Astrocyte (in vitro differentiated cells and primary cell): ENCODE measurements around the gene SNED1. TPM values are rescaled to one million over a fixed set of nuclear protein-coding genes. Genes with fewer than 3 reads are reported as not detected.

ENCODE experiments used
- DNase-seq: peaks from one replicate; pipeline ENCODE4 v3.0.0-alpha.2; 2010; ENCODE audit warnings: low read depth
- FAIRE-seq: peaks from 2 replicates; lab custom pipeline; 2011; peaks lifted over from hg19 to GRCh38; lab: Jason Lieb, UNC
- H2AFZ ChIP-seq: 2 replicates; pipeline ENCODE4 v1.6.0; 2012; ENCODE audit warnings: low read depth, low read length, inconsistent platforms
- H3K27ac ChIP-seq: 2 replicates; pipeline ENCODE4 v1.5.1; 2011; ENCODE audit warnings: low read depth, low read length, inconsistent platforms
- H3K27me3 ChIP-seq: 2 replicates; pipeline ENCODE4 v1.6.0; 2011; ENCODE audit warnings: low read length, inconsistent platforms; ENCODE audit not compliant: insufficient read depth
- H3K36me3 ChIP-seq: 2 replicates; pipeline ENCODE4 v1.5.1; 2011; ENCODE audit warnings: low read length, inconsistent platforms; ENCODE audit not compliant: insufficient read depth
- H3K4me1 ChIP-seq: 2 replicates; pipeline ENCODE4 v1.5.1; 2011; ENCODE audit warnings: low read length, inconsistent platforms; ENCODE audit not compliant: insufficient read depth
- H3K4me2 ChIP-seq: 2 replicates; pipeline ENCODE4 v1.6.0; 2012; ENCODE audit warnings: low read length, inconsistent platforms
- H3K4me3 ChIP-seq: 2 replicates; pipeline ENCODE4 v1.5.1; 2011; ENCODE audit warnings: low read depth, mild to moderate bottlenecking, low read length, inconsistent platforms; ENCODE audit not compliant: insufficient read depth
- H3K79me2 ChIP-seq: 2 replicates; pipeline ENCODE4 v1.6.0; 2012; ENCODE audit warnings: mild to moderate bottlenecking, low read length, inconsistent platforms; ENCODE audit not compliant: insufficient read depth
- H3K9ac ChIP-seq: 2 replicates; pipeline ENCODE4 v1.6.0; 2012; ENCODE audit warnings: mild to moderate bottlenecking, low read length, inconsistent platforms
- H3K9me3 ChIP-seq: 2 replicates; pipeline ENCODE4 v1.5.1; 2012; ENCODE audit warnings: low read depth, mild to moderate bottlenecking, low read length, inconsistent platforms; ENCODE audit not compliant: insufficient read depth
- H4K20me1 ChIP-seq: 2 replicates; pipeline ENCODE4 v1.6.0; 2012; ENCODE audit warnings: low read length, inconsistent platforms; ENCODE audit not compliant: insufficient read depth
- H3K27ac Mint-ChIP-seq: one replicate; pipeline ENCODE4 v1.8.0; 2021; ENCODE audit warnings: mild to moderate bottlenecking, mixed read lengths; ENCODE audit not compliant: unreplicated experiment
- H3K27me3 Mint-ChIP-seq: one replicate; pipeline ENCODE4 v1.8.0; 2021; ENCODE audit warnings: low read depth, mixed read lengths; ENCODE audit not compliant: unreplicated experiment
- H3K36me3 Mint-ChIP-seq: one replicate; pipeline ENCODE4 v1.8.0; 2021; ENCODE audit warnings: low read depth, mixed read lengths; ENCODE audit not compliant: unreplicated experiment
- H3K4me1 Mint-ChIP-seq: one replicate; pipeline ENCODE4 v1.8.0; 2021; ENCODE audit warnings: low read depth, mixed read lengths; ENCODE audit not compliant: unreplicated experiment
- H3K4me3 Mint-ChIP-seq: one replicate; pipeline ENCODE4 v1.8.0; 2021; ENCODE audit warnings: mild to moderate bottlenecking, moderate library complexity, mixed read lengths; ENCODE audit not compliant: unreplicated experiment
- H3K9me3 Mint-ChIP-seq: one replicate; pipeline ENCODE4 v1.8.0; 2021; ENCODE audit warnings: mild to moderate bottlenecking, mixed read lengths; ENCODE audit not compliant: unreplicated experiment
- EZH2 ChIP-seq: IDR thresholded peaks from 2 replicates; pipeline ENCODE4 v1.6.1; 2012; ENCODE audit warnings: mild to moderate bottlenecking, low read length, inconsistent platforms; ENCODE audit not compliant: insufficient read depth
- total RNA-seq: library from RNA; stranded (reverse); gene quantifications from 2 replicates; pipeline ENCODE4 v1.2.1, GENCODE V29; 2021
- TF ChIP-seq, protein P1 (sequence below): IDR thresholded peaks from 2 replicates; pipeline ENCODE4 v1.5.1; 2011; ENCODE audit warnings: low read depth, mild to moderate bottlenecking, inconsistent platforms, low read length, moderate library complexity; ENCODE audit not compliant: insufficient read depth

SNED1 gene
- total RNA-seq, 1 donor from 2014 or later = 0.23 TPM

DNA sequence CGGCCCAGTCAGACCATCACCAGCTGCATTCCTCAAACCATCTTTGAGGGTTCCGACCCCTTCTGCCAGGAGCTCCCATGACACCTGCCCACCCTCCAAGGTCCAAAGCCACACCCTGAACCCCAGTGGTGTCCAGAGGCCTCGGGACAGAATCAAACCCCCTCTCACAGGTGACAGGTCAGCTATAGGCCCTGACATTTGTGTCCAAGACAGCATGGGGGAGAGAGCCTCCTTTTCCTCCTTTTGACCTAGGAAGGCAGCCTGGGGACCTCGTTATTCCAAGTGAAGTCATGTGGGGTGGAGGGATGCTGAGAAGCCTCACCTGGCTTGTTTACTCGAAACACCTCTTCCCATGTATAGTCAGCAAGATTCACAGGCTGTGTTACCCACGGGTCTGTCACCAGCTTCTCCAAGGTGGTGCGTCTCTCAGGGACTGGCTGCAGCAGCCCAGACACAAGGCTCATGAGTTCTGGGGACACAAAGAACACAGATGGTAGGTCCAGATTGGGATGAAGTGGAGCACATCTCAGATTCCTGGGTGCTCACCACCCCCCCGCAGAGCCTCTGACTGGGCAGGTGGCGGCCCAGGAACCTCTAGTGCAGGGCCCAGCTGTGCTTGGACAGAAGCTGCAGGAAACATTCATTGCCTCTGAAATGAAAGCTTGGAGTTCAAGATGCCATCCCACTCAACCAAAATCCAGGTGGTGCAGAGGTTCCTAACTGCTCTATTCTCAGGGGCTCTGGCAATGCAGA, 108.8 kb downstream of the SNED1 start:
- H3K27ac Mint-ChIP-seq = no peak overlapping the region
- H3K4me3 Mint-ChIP-seq = no peak overlapping the region
- H3K4me1 Mint-ChIP-seq = peaks cover 3% of the 10 kb centered on the region
- DNase-seq (no peak), FAIRE-seq (no peak)
- no peaks in the 10 kb centered on the region for H3K36me3 ChIP-seq
- no peak overlapping the region for H3K4me3 ChIP-seq
- peaks cover 4% of the 10 kb centered on the region for H3K4me1 ChIP-seq
- no peak overlapping the region for H2AFZ ChIP-seq
- TF ChIP-seq EZH2 = no peak
- TF ChIP-seq, protein P1, sequence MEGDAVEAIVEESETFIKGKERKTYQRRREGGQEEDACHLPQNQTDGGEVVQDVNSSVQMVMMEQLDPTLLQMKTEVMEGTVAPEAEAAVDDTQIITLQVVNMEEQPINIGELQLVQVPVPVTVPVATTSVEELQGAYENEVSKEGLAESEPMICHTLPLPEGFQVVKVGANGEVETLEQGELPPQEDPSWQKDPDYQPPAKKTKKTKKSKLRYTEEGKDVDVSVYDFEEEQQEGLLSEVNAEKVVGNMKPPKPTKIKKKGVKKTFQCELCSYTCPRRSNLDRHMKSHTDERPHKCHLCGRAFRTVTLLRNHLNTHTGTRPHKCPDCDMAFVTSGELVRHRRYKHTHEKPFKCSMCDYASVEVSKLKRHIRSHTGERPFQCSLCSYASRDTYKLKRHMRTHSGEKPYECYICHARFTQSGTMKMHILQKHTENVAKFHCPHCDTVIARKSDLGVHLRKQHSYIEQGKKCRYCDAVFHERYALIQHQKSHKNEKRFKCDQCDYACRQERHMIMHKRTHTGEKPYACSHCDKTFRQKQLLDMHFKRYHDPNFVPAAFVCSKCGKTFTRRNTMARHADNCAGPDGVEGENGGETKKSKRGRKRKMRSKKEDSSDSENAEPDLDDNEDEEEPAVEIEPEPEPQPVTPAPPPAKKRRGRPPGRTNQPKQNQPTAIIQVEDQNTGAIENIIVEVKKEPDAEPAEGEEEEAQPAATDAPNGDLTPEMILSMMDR = no peak
- H3K27me3 ChIP-seq = no peaks in the 10 kb centered on the region
- H3K36me3 Mint-ChIP-seq = peaks cover 2% of the 10 kb centered on the region
- no peaks in the 10 kb centered on the region for H4K20me1 ChIP-seq
- peaks cover 3% of the 10 kb centered on the region for H3K27me3 Mint-ChIP-seq
- no peak overlapping the region for H3K27ac ChIP-seq
- H3K4me2 ChIP-seq = no peak overlapping the region
- H3K9me3 Mint-ChIP-seq = no peaks in the 10 kb centered on the region
- no peaks in the 10 kb centered on the region for H3K9me3 ChIP-seq
- H3K9ac ChIP-seq = no peak overlapping the region
- H3K79me2 ChIP-seq = peaks cover 9% of the 10 kb centered on the region

DNA sequence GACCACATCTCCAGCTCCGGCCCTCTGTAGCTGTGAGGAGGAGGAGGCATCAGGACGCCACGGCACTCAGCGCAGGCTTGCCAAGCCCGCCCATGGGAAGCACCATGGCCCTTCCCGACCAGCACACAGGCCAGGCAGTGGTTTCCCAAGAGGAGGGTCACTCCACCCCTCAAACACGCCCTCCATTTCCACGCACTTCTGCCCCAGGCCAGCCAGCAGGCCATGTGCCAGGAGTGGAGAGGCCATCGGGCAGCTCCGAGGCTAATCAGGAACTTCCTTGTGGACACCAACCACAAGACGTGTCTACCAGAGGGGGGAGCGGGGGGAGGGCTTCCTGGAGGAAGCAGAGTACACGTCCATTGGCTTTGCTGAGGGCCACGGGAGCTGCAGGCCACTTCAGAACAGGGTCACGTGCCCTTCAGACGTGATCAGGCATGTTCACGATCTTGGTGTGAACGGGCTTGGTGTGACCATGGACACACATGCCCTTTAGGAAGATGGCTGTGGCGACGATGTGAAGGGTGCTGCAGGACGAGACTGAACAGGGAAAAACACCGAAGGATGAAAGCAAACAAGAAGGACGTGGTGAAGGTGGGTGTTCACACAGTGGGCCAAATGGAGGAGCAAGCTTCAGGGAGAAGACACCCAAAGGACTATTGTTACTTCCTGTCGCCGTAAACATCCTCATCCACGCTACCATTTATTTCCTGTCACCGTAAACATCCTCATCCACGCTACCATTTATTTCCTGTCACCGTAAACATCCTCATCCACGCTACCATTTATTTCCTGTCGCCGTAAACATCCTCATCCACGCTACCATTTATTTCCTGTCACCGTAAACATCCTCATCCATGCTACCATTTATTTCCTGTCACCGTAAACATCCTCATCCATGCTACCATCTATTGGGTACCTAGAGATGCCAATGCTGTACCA, 110.1 kb downstream of the SNED1 start:
- Histone ChIP-seq H3K4me2 (no peak overlapping the region), H3K79me2 (no peaks in the 10 kb centered on the region)

More for the DNA sequence above, 110.1 kb downstream of the SNED1 start:
- DNase-seq (no peak), FAIRE-seq (no peak)
- no peak overlapping the region for H3K27ac Mint-ChIP-seq
- peaks cover 3% of the 10 kb centered on the region for H3K27me3 Mint-ChIP-seq
- Histone ChIP-seq H2AFZ (no peak overlapping the region), H3K27me3 (no peaks in the 10 kb centered on the region), H3K27ac (no peak overlapping the region), H3K4me1 (no peaks in the 10 kb centered on the region), H3K4me3 (no peak overlapping the region), H3K36me3 (no peaks in the 10 kb centered on the region), H3K9me3 (no peaks in the 10 kb centered on the region), H3K9ac (no peak overlapping the region), H4K20me1 (no peaks in the 10 kb centered on the region)
- peaks cover 2% of the 10 kb centered on the region for H3K36me3 Mint-ChIP-seq
- H3K4me3 Mint-ChIP-seq = no peak overlapping the region
- no peaks in the 10 kb centered on the region for H3K9me3 Mint-ChIP-seq
- TF ChIP-seq EZH2 = no peak
- TF ChIP-seq, protein P1 = no peak
- no peaks in the 10 kb centered on the region for H3K4me1 Mint-ChIP-seq
